B cell (primary cell): ENCODE data around the gene TIGD3. TPM values are rescaled to one million over a fixed set of nuclear protein-coding genes. Genes with fewer than 3 reads are reported as not detected.

Source experiments
- ATAC-seq: fragments of 200-7000 bp; cut with Tn5 transposase; one replicate; pipeline ENCODE4 v1.10.0; 2021; ENCODE audit warnings: low read depth, mild to moderate bottlenecking, moderate number of reproducible peaks, moderate library complexity
- CTCF ChIA-PET: fragments of 350-600 bp; sonication (Branson Sonifier 250); formaldehyde crosslinking; loops from one replicate; lab custom pipeline; 2021; ENCODE audit warnings: antibody characterized with exemption, inconsistent platforms; lab: Charles Lee
- POLR2A ChIA-PET: fragments of 350-600 bp; sonication (Branson Sonifier 250); formaldehyde crosslinking; loops from one replicate; lab custom pipeline; 2021; ENCODE audit warnings: antibody characterized with exemption; lab: Charles Lee
- DNase-seq: peaks from one replicate; pipeline ENCODE4 v3.0.0; 2013
- H2AFZ ChIP-seq: 2 replicates; pipeline ENCODE4 v1.6.1; 2012; ENCODE audit warnings: mild to moderate bottlenecking, low read depth, low read length; ENCODE audit not compliant: insufficient read depth, poor library complexity, severe bottlenecking
- H3K27ac ChIP-seq, 2 donors: 1 replicate in 1 of 2; 2 replicates in 1 of 2; pipeline ENCODE4 v1.5.1; 2012 to 2013; ENCODE audit warnings: low read length in 2 of 2, mild to moderate bottlenecking in 2 of 2, moderate library complexity in 1 of 2
- H3K27me3 ChIP-seq, 4 experiments: fragments of 200-600 bp in 1 of 4; sonication (generic) in 1 of 4; replicated peaks in 1 of 4; 1 replicate in 2 of 4; 2 replicates in 2 of 4; pipeline versions ENCODE4 v1.6.1 to v1.7.0; 2013 to 2016; ENCODE audit warnings: low read length in 3 of 4, mild to moderate bottlenecking in 2 of 4, mixed read lengths in 1 of 4, moderate library complexity in 1 of 4; ENCODE audit not compliant: insufficient read depth in 4 of 4, control insufficient read depth in 3 of 4; ENCODE audit errors: control extremely low read depth in 1 of 4
- H3K36me3 ChIP-seq, 2 experiments: replicated peaks in 1 of 2; 1 replicate in 1 of 2; 2 replicates in 1 of 2; pipeline versions ENCODE4 v1.6.1 to v1.7.1; 2013; ENCODE audit warnings: low read length in 1 of 2; ENCODE audit not compliant: insufficient read depth in 2 of 2, control insufficient read depth in 1 of 2; ENCODE audit errors: control extremely low read depth in 1 of 2, extremely low read depth in 1 of 2
- H3K4me1 ChIP-seq, 2 donors: fragments of 200-600 bp in 1 of 2; sonication (generic) in 1 of 2; 1 replicate in 1 of 2; 2 replicates in 1 of 2; pipeline versions ENCODE4 v1.5.1 to v1.6.1; 2013 to 2017; ENCODE audit warnings: low read length in 2 of 2; ENCODE audit not compliant: control insufficient read depth in 2 of 2, insufficient read depth in 2 of 2
- H3K4me2 ChIP-seq: replicated peaks from 2 replicates; pipeline ENCODE3; 2012; ENCODE audit warnings: mild to moderate bottlenecking, low read depth, low read length; ENCODE audit not compliant: poor library complexity, severe bottlenecking
- H3K4me3 ChIP-seq, 5 experiments: fragments of 200-600 bp in 1 of 5; sonication (generic) in 1 of 5; 1 replicate in 3 of 5; 2 replicates in 2 of 5; pipeline versions ENCODE4 v1.5.1 to v1.7.0; 2011 to 2016; ENCODE audit warnings: low read length in 4 of 5, mild to moderate bottlenecking in 4 of 5, low read depth in 2 of 5, control low read depth in 1 of 5, moderate library complexity in 1 of 5; ENCODE audit not compliant: insufficient read depth in 1 of 5; ENCODE audit errors: control extremely low read depth in 1 of 5, extremely low read depth in 1 of 5
- H3K79me2 ChIP-seq: fragments of 200-600 bp; sonication (generic); one replicate; pipeline ENCODE4 v1.6.0; 2016; ENCODE audit warnings: low read length; ENCODE audit not compliant: control insufficient read depth, insufficient read depth
- H3K9ac ChIP-seq: fragments of 200-600 bp; sonication (generic); 2 replicates; pipeline ENCODE4 v1.6.1; 2017; ENCODE audit warnings: mild to moderate bottlenecking, low read length, moderate library complexity
- H3K9me3 ChIP-seq, 3 donors: one replicate each; pipeline versions ENCODE4 v1.6.1 to v1.7.1; 2013; ENCODE audit warnings: low read length in 2 of 3; ENCODE audit not compliant: control insufficient read depth in 2 of 3, insufficient read depth in 1 of 3; ENCODE audit errors: control extremely low read depth in 1 of 3
- H4K20me1 ChIP-seq: 2 replicates; pipeline ENCODE4 v1.6.0; 2012; ENCODE audit warnings: mild to moderate bottlenecking, low read length; ENCODE audit not compliant: insufficient read depth, control insufficient read depth, poor library complexity, severe bottlenecking
- H3K27ac Mint-ChIP-seq: one replicate; pipeline ENCODE4 v1.8.0; 2021; ENCODE audit warnings: mixed read lengths
- H3K27me3 Mint-ChIP-seq: one replicate; pipeline ENCODE4 v1.8.0; 2021; ENCODE audit warnings: mixed read lengths
- H3K4me1 Mint-ChIP-seq: one replicate; pipeline ENCODE4 v1.8.0; 2021; ENCODE audit warnings: mixed read lengths
- H3K4me3 Mint-ChIP-seq: one replicate; pipeline ENCODE4 v1.8.0; 2021; ENCODE audit warnings: mixed read lengths
- H3K9me3 Mint-ChIP-seq: one replicate; pipeline ENCODE4 v1.8.0; 2022; ENCODE audit warnings: mixed read lengths; ENCODE audit not compliant: insufficient read depth
- EZH2 ChIP-seq: IDR thresholded peaks from 2 replicates; pipeline ENCODE4 v1.6.1; 2012; ENCODE audit warnings: borderline replicate concordance, low read depth, mild to moderate bottlenecking, moderate library complexity, low read length; ENCODE audit not compliant: insufficient read depth, poor library complexity, severe bottlenecking
- WGBS: methylation state at CpG from one replicate; pipeline ENCODE4 v1.1.5; 2013; ENCODE audit warnings: missing lambda C conversion rate; ENCODE audit not compliant: insufficient coverage; 5-methylcytosine and 5-hydroxymethylcytosine counted together
- intact Hi-C: fragments of 100-400 bp; cut with micrococcal nuclease; formaldehyde crosslinking; loops from one replicate; pipeline ENCODE4 v1.10.0; 2022
- polyA plus RNA-seq: library from polyadenylated mRNA; depleted of rRNA; stranded (reverse); fragments of >200 nt; gene quantifications from 2 replicates; pipeline ENCODE4 v1.2.3, GENCODE V29; 2012
- total RNA-seq, 2 donors: library from RNA; stranded (reverse); fragments of 120-200 nt in 1 of 2; gene quantifications; 1 replicate in 1 of 2; 2 replicates in 1 of 2; pipeline versions ENCODE4 v1.2.3 to v1.2.4, GENCODE V29; 2013 to 2022
- TF ChIP-seq, protein P1 (sequence below): fragments of 200-600 bp; IDR thresholded peaks from one replicate; pipeline ENCODE4 v1.8.0; 2022; ENCODE audit warnings: antibody characterized with exemption, mild to moderate bottlenecking

Gene TIGD3
- total and polyA plus RNA-seq, 2 donors (not counting 1 experiment from before 2014, with no cell fraction given), result 3.8 to 6.1 TPM

- POLR2A ChIA-PET, result interaction anchor here (0.5 kb wide), 1 partner anchor 450 kb away, joined by 3 read pairs; no protein-coding TSS in a partner anchor
- H3K4me1 Mint-ChIP-seq, result peaks cover 6% of the 10 kb centered on the region
- TF ChIP-seq, protein P1, sequence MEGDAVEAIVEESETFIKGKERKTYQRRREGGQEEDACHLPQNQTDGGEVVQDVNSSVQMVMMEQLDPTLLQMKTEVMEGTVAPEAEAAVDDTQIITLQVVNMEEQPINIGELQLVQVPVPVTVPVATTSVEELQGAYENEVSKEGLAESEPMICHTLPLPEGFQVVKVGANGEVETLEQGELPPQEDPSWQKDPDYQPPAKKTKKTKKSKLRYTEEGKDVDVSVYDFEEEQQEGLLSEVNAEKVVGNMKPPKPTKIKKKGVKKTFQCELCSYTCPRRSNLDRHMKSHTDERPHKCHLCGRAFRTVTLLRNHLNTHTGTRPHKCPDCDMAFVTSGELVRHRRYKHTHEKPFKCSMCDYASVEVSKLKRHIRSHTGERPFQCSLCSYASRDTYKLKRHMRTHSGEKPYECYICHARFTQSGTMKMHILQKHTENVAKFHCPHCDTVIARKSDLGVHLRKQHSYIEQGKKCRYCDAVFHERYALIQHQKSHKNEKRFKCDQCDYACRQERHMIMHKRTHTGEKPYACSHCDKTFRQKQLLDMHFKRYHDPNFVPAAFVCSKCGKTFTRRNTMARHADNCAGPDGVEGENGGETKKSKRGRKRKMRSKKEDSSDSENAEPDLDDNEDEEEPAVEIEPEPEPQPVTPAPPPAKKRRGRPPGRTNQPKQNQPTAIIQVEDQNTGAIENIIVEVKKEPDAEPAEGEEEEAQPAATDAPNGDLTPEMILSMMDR, result no peak
- TF ChIP-seq EZH2, result no peak
- no peak overlapping the region for H3K27ac ChIP-seq
- H3K4me1 ChIP-seq, result peaks cover 6 to 13% of the 10 kb centered on the region in 2 donors
- no peak overlapping the region for H2AFZ ChIP-seq
- no peaks in the 10 kb centered on the region for H3K9me3 Mint-ChIP-seq
- CTCF ChIA-PET, result interaction anchor here (1.0 to 2.7 kb wide), 2 partner anchors 19 to 35 kb away, joined by 5 to 9 read pairs; no protein-coding TSS in a partner anchor
- intact Hi-C loops, result no loop called here
- ATAC-seq (no peak), DNase-seq (no peak)
- no peak overlapping the region for H3K4me3 ChIP-seq
- peaks cover 9% of the 10 kb centered on the region for H3K27me3 Mint-ChIP-seq
- H3K9me3 ChIP-seq, result no peaks in the 10 kb centered on the region
- peaks cover 0 to 12% (median 5%) of the 10 kb centered on the region in 4 experiments for H3K27me3 ChIP-seq
- H3K4me2 ChIP-seq, result no peak overlapping the region
- no peak overlapping the region for H3K9ac ChIP-seq
- WGBS, result 97% methylated on average over 4 of the region's 6 CpGs
- H3K36me3 ChIP-seq, result no peaks in the 10 kb centered on the region
- H4K20me1 ChIP-seq, result no peaks in the 10 kb centered on the region
- no peaks in the 10 kb centered on the region for H3K79me2 ChIP-seq
- H3K27ac Mint-ChIP-seq, result no peak overlapping the region
- H3K4me3 Mint-ChIP-seq, result no peak overlapping the region
Observed at GRCh38 chr11:65310736-65311135, 43.8 kb upstream of the TIGD3 start.

- H4K20me1 ChIP-seq, result no peaks in the 10 kb centered on the region
- DNase-seq (no peak), ATAC-seq (no peak)
- H3K4me1 ChIP-seq, result peaks cover 8 to 17% of the 10 kb centered on the region in 2 donors
- Mint-ChIP-seq H3K4me1 (peaks cover 10% of the 10 kb centered on the region), H3K27me3 (peaks cover 9% of the 10 kb centered on the region), H3K4me3 (no peak overlapping the region), H3K27ac (no peak overlapping the region), H3K9me3 (no peaks in the 10 kb centered on the region)
- H3K27ac ChIP-seq, result no peak overlapping the region
- ChIA-PET CTCF (interaction anchor here (1.0 to 7.4 kb wide), 3 partner anchors 18 to 36 kb away, joined by 5 to 214 read pairs (median 9); partner anchors contain the start of gene DPF2), POLR2A (interaction anchor here (0.5 kb wide), 1 partner anchor 450 kb away, joined by 3 read pairs; no protein-coding TSS in a partner anchor)
- H3K9me3 ChIP-seq, result no peaks in the 10 kb centered on the region
- no peak overlapping the region for H2AFZ ChIP-seq
- H3K27me3 ChIP-seq, result peaks cover 0 to 12% (median 5%) of the 10 kb centered on the region in 4 experiments
- TF ChIP-seq, protein P1, result no peak
- TF ChIP-seq EZH2, result no peak
- H3K4me2 ChIP-seq, result no peak overlapping the region
- intact Hi-C loops, result no loop called here
- no peaks in the 10 kb centered on the region for H3K79me2 ChIP-seq
- H3K9ac ChIP-seq, result no peak overlapping the region
- 87% methylated on average over 2 of the region's 5 CpGs for WGBS
- no peaks in the 10 kb centered on the region for H3K36me3 ChIP-seq
- no peak overlapping the region for H3K4me3 ChIP-seq
Observed at GRCh38 chr11:65311170-65311678, 43.3 kb upstream of the TIGD3 start.
